Mesothelial cell of epicardium (in vitro differentiated cells): ENCODE data around the gene MICAL2. TPM values are rescaled to one million over a fixed set of nuclear protein-coding genes. Genes with fewer than 3 reads are reported as not detected.

Experiments used
- DNase-seq, 2 experiments: peaks; one replicate each; pipeline ENCODE4 v3.0.0; 2021; ENCODE audit warnings: low spot score in 2 of 2; ENCODE audit not compliant: unreplicated experiment in 2 of 2
- H3K27ac Mint-ChIP-seq: 2 replicates; pipeline ENCODE4 v1.8.0; 2021; ENCODE audit warnings: mixed read lengths
- H3K27me3 Mint-ChIP-seq: 2 replicates; pipeline ENCODE4 v1.8.0; 2021; ENCODE audit warnings: low read depth, mixed read lengths
- H3K36me3 Mint-ChIP-seq: 2 replicates; pipeline ENCODE4 v1.8.0; 2021; ENCODE audit warnings: mixed read lengths
- H3K4me1 Mint-ChIP-seq: 2 replicates; pipeline ENCODE4 v1.8.0; 2021; ENCODE audit warnings: mixed read lengths
- H3K4me3 Mint-ChIP-seq: 2 replicates; pipeline ENCODE4 v1.8.0; 2021; ENCODE audit warnings: mild to moderate bottlenecking, moderate library complexity, mixed read lengths
- H3K9me3 Mint-ChIP-seq: 2 replicates; pipeline ENCODE4 v1.8.0; 2021; ENCODE audit warnings: mixed read lengths
- total RNA-seq: library from RNA; stranded (reverse); gene quantifications from 3 replicates; pipeline ENCODE4 v1.2.1, GENCODE V29; 2021
- TF ChIP-seq, protein P1 (sequence below): fragments of 200-600 bp; sonication (generic); IDR thresholded peaks from one replicate; pipeline ENCODE4 v1.5.0; 2021; ENCODE audit warnings: antibody characterized with exemption; ENCODE audit not compliant: unreplicated experiment

Gene MICAL2
- total RNA-seq, 1 donor from 2014 or later = 15.0 TPM

DNA sequence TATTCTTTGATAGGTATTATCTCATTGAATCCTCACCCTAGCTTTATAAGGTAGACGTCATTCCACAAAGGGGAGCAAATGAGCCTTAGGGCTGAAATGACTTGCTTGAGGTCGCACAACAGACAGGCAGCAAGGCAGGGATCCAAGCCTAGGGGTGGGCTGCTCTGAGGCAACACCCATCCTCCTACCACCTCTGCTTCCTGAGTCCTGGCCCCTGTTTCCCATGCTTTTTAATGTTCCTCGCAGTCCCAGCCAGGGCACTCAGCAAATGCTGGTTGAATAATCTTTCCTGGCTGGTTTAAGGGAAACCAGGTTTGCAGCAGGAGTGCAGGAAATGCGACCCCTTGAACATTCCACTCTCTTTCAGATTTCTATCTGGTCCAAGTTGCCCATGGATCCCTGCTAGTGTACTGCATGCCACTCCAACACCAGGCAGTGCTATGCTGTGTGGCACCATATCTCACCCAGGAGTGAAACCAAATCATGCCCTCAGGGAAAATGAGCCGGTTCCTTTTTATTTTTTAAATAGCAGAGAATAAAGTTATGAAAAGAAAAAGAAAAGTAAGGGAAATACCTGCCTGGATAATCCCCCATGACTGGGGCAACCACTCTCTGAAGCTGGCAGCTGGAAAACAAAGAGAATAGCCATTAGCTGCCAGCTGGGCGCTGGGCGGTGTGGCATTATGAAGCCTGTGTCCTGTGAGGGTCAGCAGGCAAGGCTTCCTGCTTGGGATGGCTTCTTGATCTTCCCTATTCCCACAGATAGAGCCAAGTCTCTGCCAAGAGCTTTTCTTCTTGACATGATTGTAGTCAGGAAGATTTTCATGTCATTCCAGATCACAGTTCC, 21.8 kb downstream of the MICAL2 start:
- H3K36me3 Mint-ChIP-seq = no peaks in the 10 kb centered on the region
- H3K27ac Mint-ChIP-seq = no peak overlapping the region
- no peak overlapping the region for H3K4me3 Mint-ChIP-seq

DNA sequence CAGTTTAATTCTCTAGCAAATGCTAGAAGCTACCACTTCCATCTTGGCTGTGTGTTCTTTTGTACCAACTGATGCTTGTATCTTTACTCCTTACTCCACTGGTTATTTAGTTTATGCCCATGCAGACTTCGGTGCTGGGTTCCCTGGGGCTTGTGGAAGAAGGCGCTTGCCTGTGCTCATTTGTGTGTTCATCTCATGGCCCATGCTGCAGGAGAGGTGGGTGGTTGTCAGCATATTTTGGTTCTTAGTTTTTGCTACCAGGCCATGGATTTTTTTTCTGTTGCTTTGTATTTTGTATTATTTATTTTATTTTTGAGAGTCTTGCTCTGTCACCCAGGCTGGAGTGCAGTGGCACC, 22.4 kb downstream of the MICAL2 start:
- Mint-ChIP-seq H3K27me3 (no peaks in the 10 kb centered on the region), H3K4me3 (no peak overlapping the region), H3K4me1 (peaks cover 2% of the 10 kb centered on the region), H3K36me3 (no peaks in the 10 kb centered on the region), H3K27ac (no peak overlapping the region), H3K9me3 (no peaks in the 10 kb centered on the region)
- TF ChIP-seq, protein P1, sequence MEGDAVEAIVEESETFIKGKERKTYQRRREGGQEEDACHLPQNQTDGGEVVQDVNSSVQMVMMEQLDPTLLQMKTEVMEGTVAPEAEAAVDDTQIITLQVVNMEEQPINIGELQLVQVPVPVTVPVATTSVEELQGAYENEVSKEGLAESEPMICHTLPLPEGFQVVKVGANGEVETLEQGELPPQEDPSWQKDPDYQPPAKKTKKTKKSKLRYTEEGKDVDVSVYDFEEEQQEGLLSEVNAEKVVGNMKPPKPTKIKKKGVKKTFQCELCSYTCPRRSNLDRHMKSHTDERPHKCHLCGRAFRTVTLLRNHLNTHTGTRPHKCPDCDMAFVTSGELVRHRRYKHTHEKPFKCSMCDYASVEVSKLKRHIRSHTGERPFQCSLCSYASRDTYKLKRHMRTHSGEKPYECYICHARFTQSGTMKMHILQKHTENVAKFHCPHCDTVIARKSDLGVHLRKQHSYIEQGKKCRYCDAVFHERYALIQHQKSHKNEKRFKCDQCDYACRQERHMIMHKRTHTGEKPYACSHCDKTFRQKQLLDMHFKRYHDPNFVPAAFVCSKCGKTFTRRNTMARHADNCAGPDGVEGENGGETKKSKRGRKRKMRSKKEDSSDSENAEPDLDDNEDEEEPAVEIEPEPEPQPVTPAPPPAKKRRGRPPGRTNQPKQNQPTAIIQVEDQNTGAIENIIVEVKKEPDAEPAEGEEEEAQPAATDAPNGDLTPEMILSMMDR = no peak
- DNase-seq = no peak

More for the DNA sequence above, 21.8 kb downstream of the MICAL2 start:
- DNase-seq = no peak
- Mint-ChIP-seq H3K27me3 (no peaks in the 10 kb centered on the region), H3K4me1 (peaks cover 4% of the 10 kb centered on the region), H3K9me3 (no peaks in the 10 kb centered on the region)
- TF ChIP-seq, protein P1 = no peak

DNA sequence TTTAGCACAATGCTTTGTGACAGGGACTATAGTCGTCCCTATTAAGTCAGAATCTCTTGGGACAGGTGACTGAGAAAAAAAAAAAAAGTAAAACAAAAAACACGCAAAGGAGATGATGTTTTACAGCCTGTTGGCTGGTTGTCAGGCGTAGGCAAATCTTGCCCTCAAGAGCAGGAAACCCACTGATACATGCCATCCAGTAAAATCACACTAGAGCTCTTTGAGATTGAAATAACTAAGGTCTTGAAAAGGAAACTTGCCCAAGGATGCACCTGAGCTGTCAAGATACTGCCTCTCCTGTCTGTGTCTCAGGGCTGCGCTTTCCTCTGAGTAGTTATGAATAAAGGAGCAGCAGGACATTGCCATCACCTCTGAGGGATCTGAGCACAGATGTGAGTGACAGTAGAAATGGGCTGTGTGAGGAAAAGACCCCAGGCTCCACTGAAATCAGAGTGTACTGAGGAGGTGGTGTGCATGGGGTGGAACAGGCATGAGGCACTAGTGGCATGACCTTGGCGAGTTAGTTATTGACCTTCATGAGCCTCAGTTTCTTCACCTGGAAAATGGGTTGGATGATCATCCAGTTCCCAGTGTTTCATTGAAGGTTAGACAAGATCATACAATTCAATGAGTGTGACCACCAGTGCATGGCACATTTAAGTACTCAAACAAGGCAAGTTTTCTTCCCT, 23.3 kb downstream of the MICAL2 start:
- Mint-ChIP-seq H3K4me3 (no peak overlapping the region), H3K36me3 (no peaks in the 10 kb centered on the region), H3K4me1 (peaks cover 2% of the 10 kb centered on the region), H3K27me3 (no peaks in the 10 kb centered on the region), H3K9me3 (no peaks in the 10 kb centered on the region), H3K27ac (no peak overlapping the region)
- no peak for DNase-seq
- TF ChIP-seq, protein P1 = no peak

DNA sequence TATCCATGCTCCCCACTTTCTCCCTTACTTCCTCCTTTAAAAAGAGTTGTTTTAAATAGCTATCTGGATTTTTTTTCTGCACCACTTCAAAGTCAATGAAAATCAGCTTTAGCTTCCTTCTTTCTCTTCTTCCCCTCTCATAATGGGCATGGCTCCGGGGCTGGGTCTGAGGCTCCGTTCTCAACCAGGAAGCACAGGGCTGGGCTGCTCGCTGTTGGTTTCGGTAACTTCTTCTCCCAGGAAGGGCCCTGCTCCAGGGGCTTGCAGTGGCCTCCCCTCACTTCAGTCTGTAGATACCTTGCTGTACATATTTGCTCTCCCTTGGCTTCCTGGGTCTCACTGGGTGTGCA, 23.8 kb downstream of the MICAL2 start:
- no peaks in the 10 kb centered on the region for H3K36me3 Mint-ChIP-seq
- TF ChIP-seq, protein P1 = no peak
- no peak overlapping the region for H3K4me3 Mint-ChIP-seq
- DNase-seq = no peak
- peaks cover 4% of the 10 kb centered on the region for H3K4me1 Mint-ChIP-seq
- H3K9me3 Mint-ChIP-seq = no peaks in the 10 kb centered on the region
- H3K27ac Mint-ChIP-seq = no peak overlapping the region
- no peaks in the 10 kb centered on the region for H3K27me3 Mint-ChIP-seq

DNA sequence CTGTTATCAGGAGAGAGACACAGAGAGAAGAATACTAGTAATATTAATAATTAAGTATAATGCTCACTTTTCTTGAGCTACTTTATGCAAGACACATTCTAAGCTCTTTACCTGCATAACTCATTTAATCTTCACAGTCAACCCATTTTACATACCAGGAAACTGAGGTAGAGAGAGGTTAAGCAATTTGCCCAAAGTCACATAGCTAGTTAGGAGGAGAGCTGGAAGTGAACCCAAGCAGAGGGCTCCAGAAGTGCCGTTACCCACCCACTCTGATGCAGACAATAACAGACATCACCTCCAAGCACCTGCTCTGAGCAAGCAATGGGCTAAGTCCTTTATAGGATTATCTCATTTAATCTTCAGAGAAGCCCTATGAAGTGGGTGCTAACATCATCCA, 24.8 kb downstream of the MICAL2 start:
- TF ChIP-seq, protein P1 = no peak
- Mint-ChIP-seq H3K27ac (no peak overlapping the region), H3K4me1 (peaks cover 10% of the 10 kb centered on the region), H3K36me3 (no peaks in the 10 kb centered on the region), H3K27me3 (no peaks in the 10 kb centered on the region), H3K9me3 (no peaks in the 10 kb centered on the region), H3K4me3 (no peak overlapping the region)
- DNase-seq = no peak
